HEK293T (cell line): ENCODE data around the gene EDA.

Experiments used
- ARNT ChIP-seq: fragments of 450-650 bp; IDR thresholded peaks from 2 replicates; pipeline ENCODE4 v1.6.1; 2017; ENCODE audit warnings: mild to moderate bottlenecking
- BHLHE40 ChIP-seq: fragments of 450-650 bp; IDR thresholded peaks from 2 replicates; pipeline ENCODE4 v1.6.1; 2016; ENCODE audit warnings: mild to moderate bottlenecking, moderate library complexity, borderline replicate concordance
- FOXA1 ChIP-seq: fragments of 450-650 bp; IDR thresholded peaks from 2 replicates; pipeline ENCODE4 v1.6.1; 2016; ENCODE audit warnings: mild to moderate bottlenecking
- FOXM1 ChIP-seq: fragments of 450-650 bp; IDR thresholded peaks from 2 replicates; pipeline ENCODE4 v1.6.1; 2017; ENCODE audit warnings: mild to moderate bottlenecking, borderline replicate concordance
- HDGF ChIP-seq: fragments of 450-650 bp; IDR thresholded peaks from 2 replicates; pipeline ENCODE4 v1.6.1; 2017; ENCODE audit warnings: antibody characterized with exemption, borderline replicate concordance
- NFRKB ChIP-seq: fragments of 450-650 bp; IDR thresholded peaks from 2 replicates; pipeline ENCODE4 v1.6.1; 2016; ENCODE audit warnings: mild to moderate bottlenecking, moderate library complexity
- SP1 ChIP-seq: fragments of 450-650 bp; IDR thresholded peaks from 2 replicates; pipeline ENCODE4 v1.6.1; 2017
- SUZ12 ChIP-seq: fragments of 450-650 bp; IDR thresholded peaks from 2 replicates; pipeline ENCODE4 v1.6.1; 2016; ENCODE audit warnings: mild to moderate bottlenecking
- TARDBP ChIP-seq: fragments of 450-650 bp; IDR thresholded peaks from 2 replicates; pipeline ENCODE4 v1.6.1; 2016
- ZNF384 ChIP-seq: fragments of 450-650 bp; IDR thresholded peaks from 2 replicates; pipeline ENCODE4 v1.6.1; 2016
- TF ChIP-seq, protein P1 (sequence below): fragments of 450-650 bp; IDR thresholded peaks from 2 replicates; pipeline ENCODE4 v1.6.1; 2016

DNA sequence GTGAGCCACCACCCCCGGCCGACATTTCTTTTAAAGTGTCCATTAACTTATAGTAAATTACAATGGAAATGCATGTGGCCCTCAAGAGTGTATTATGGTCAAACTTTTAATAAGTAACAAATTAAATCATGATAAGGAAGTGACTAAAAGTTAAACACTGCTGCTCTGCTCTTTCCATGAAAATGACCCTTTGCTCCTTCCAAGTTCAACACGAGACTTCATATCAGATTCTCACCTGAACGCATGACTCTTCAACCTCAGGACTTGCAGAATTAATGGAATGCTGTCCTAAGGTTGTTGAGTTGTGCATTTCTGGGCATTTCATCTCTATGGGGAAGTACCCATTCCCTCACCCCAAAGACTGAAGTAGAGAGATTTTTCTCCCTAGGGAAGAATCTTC, 406.7 kb downstream of the EDA start:
- TF ChIP-seq NFRKB (no peak), ARNT (no peak), BHLHE40 (no peak), TARDBP (no peak), FOXA1 (no peak), FOXM1 (no peak), SP1 (no peak), HDGF (no peak), ZNF384 (no peak), SUZ12 (no peak)
- TF ChIP-seq, protein P1, sequence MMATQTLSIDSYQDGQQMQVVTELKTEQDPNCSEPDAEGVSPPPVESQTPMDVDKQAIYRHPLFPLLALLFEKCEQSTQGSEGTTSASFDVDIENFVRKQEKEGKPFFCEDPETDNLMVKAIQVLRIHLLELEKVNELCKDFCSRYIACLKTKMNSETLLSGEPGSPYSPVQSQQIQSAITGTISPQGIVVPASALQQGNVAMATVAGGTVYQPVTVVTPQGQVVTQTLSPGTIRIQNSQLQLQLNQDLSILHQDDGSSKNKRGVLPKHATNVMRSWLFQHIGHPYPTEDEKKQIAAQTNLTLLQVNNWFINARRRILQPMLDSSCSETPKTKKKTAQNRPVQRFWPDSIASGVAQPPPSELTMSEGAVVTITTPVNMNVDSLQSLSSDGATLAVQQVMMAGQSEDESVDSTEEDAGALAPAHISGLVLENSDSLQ, result no peak
